ENCODE results near the gene KCND2. TPM values are rescaled to one million over a fixed set of nuclear protein-coding genes. Genes with fewer than 3 reads are reported as not detected.

Gene KCND2
- polyA plus RNA-seq, 2 of the 4 experiments (the other 2 are of a cell fraction), result 0.01 TPM; not detected in 1

- FAIRE-seq, result no peak
- ChIA-PET CTCF (no interaction called here), POLR2A (no interaction called here)
- no peak overlapping the region for H3K4me3 ChIP-seq
- no peak for DNase-seq (ENCODE audit: low read depth in 1 of 2, low spot score in 1 of 2)
- TF ChIP-seq RCOR1 (IDR thresholded peaks at IDR 0.05; ENCODE audit: low read depth, low read length) (no peak), TFCP2L1 (CRISPR knock-in tag; IDR thresholded peaks at IDR 0.05) (no peak), HEYL (CRISPR knock-in tag; IDR thresholded peaks at IDR 0.05) (no peak), REST (IDR thresholded peaks at IDR 0.05) (no peak), JUNB (IDR thresholded peaks at IDR 0.05) (no peak), MAFK (IDR thresholded peaks at IDR 0.05; ENCODE audit: partially characterized antibody) (no peak), NPAS2 (CRISPR knock-in tag; IDR thresholded peaks at IDR 0.05; ENCODE audit: borderline replicate concordance) (no peak), HOXA7 (CRISPR knock-in tag; IDR thresholded peaks at IDR 0.05) (no peak), HOXB5 (CRISPR knock-in tag; IDR thresholded peaks at IDR 0.05) (no peak)
- H3K4me1 ChIP-seq, result no peaks in the 10 kb centered on the region
- H3K9me3 ChIP-seq, result no peaks in the 10 kb centered on the region
- ATAC-seq, result no peak
- no peak overlapping the region for H3K4me2 ChIP-seq
- 3% methylated on average over 4 of the region's 4 CpGs for WGBS (ENCODE audit: missing lambda C conversion rate)
- no peak overlapping the region for H3K27ac ChIP-seq
Measured at GRCh38 chr7:120464104-120464503, 191.1 kb downstream of the KCND2 start.

GRCh38 chr7:120467676-120468075 is 194.7 kb downstream of the KCND2 start:
- no peak for FAIRE-seq
- 5% methylated on average over 3 of the region's 3 CpGs for WGBS (ENCODE audit: missing lambda C conversion rate)

More at GRCh38 chr7:120467676-120468075, 194.7 kb downstream of the KCND2 start:
- DNase-seq (ENCODE audit: low read depth in 1 of 2, low spot score in 1 of 2) (no peak), ATAC-seq (no peak)
- TF ChIP-seq MAZ (IDR thresholded peaks at IDR 0.05; ENCODE audit: borderline replicate concordance, low read depth, low read length), result no peak
- no peak for TF ChIP-seq ZC3H11A (IDR thresholded peaks at IDR 0.05)
- no peak for TF ChIP-seq JUN (IDR thresholded peaks at IDR 0.05)
- TF ChIP-seq HOXB5 (CRISPR knock-in tag; IDR thresholded peaks at IDR 0.05), result no peak
- no peak for TF ChIP-seq CBX8 (IDR thresholded peaks at IDR 0.05)
- no peak for TF ChIP-seq RARB (CRISPR knock-in tag; IDR thresholded peaks at IDR 0.05)
- TF ChIP-seq EHMT2 (IDR thresholded peaks at IDR 0.05; ENCODE audit: low read depth), result no peak
- TF ChIP-seq SREBF2 (IDR thresholded peaks at IDR 0.05), result no peak
- no peak for TF ChIP-seq PBX3 (IDR thresholded peaks at IDR 0.05)
- no peak for TF ChIP-seq RNF2 (IDR thresholded peaks at IDR 0.05; ENCODE audit: borderline replicate concordance, low read depth)
- TF ChIP-seq CHD2 (IDR thresholded peaks at IDR 0.05; ENCODE audit: low read length, partially characterized antibody), result no peak
- TF ChIP-seq HES2 (IDR thresholded peaks at IDR 0.05), result no peak
- TF ChIP-seq BHLHE40 (IDR thresholded peaks at IDR 0.05; ENCODE audit: low read depth, low read length), result no peak
- no peak for TF ChIP-seq CTCF (IDR thresholded peaks at IDR 0.05)
- TF ChIP-seq FOXS1 (CRISPR knock-in tag; IDR thresholded peaks at IDR 0.05), result no peak
- no peak for TF ChIP-seq USF2 (IDR thresholded peaks at IDR 0.05)
- no peak for TF ChIP-seq MAX (IDR thresholded peaks at IDR 0.05)
- TF ChIP-seq TFCP2L1 (CRISPR knock-in tag; IDR thresholded peaks at IDR 0.05), result no peak
- TF ChIP-seq FOSB (CRISPR knock-in tag; IDR thresholded peaks at IDR 0.05), result no peak
- Histone ChIP-seq H3K27ac (no peak overlapping the region), H3K4me3 (no peak overlapping the region), H3K4me2 (no peak overlapping the region), H3K4me1 (no peaks in the 10 kb centered on the region), H3K9me3 (no peaks in the 10 kb centered on the region)
- POLR2A ChIA-PET, result no interaction called here
- CTCF ChIA-PET, result no interaction called here
